Loucy (cell line): ENCODE data around the gene HEPACAM.

ENCODE experiments used
- EZH2phosphoT487 ChIP-seq: fragments of 200-600 bp; IDR thresholded peaks from 2 replicates; pipeline ENCODE4 v1.6.1; 2018; ENCODE audit warnings: antibody characterized with exemption, mild to moderate bottlenecking, moderate library complexity, borderline replicate concordance
- TF ChIP-seq, protein P1 (sequence below): fragments of 200-600 bp; sonication (generic); conservative IDR thresholded peaks from 2 replicates; pipeline ENCODE4 v1.5.1; 2014; ENCODE audit warnings: mild to moderate bottlenecking, antibody characterized with exemption, low read length

DNA sequence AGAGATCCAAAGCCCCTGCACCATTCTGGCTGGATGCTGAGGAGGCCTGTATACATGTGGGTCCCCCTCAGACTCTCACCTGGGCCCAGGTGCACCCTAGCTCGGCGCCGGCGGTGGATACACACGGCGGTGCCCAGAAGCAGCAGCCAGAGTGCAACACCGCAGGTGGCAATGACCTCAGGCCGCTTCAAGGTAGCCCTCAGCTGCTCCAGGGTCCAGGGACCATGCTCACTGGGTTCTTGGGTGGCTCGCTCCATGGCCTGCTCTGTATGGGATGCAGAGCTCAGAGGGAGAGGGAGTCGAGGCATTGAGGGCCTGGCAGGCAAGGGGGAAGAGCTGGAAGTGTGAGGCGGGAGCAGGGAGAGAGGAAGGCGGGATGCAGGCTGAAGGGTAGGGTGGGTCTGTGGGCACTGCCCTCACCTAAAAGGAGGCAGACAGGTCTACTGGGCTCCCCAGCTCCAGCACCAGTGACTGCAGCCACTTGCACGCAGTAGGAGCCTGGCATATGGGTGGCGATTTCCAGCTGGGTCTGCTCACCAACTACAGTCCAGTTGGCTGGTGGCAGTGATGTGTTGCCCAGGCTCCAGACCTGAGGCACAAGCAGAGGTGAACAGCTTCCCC lies 42.0 kb downstream of the HEPACAM start:
- TF ChIP-seq, protein P1, sequence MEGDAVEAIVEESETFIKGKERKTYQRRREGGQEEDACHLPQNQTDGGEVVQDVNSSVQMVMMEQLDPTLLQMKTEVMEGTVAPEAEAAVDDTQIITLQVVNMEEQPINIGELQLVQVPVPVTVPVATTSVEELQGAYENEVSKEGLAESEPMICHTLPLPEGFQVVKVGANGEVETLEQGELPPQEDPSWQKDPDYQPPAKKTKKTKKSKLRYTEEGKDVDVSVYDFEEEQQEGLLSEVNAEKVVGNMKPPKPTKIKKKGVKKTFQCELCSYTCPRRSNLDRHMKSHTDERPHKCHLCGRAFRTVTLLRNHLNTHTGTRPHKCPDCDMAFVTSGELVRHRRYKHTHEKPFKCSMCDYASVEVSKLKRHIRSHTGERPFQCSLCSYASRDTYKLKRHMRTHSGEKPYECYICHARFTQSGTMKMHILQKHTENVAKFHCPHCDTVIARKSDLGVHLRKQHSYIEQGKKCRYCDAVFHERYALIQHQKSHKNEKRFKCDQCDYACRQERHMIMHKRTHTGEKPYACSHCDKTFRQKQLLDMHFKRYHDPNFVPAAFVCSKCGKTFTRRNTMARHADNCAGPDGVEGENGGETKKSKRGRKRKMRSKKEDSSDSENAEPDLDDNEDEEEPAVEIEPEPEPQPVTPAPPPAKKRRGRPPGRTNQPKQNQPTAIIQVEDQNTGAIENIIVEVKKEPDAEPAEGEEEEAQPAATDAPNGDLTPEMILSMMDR = no peak
- TF ChIP-seq EZH2phosphoT487 = no peak
